ENCODE results near the gene HMX1.

The HMX1 gene

GRCh38 chr4:8870647-8871416, 807 bp downstream of the HMX1 start:
- no peak overlapping the region for H3K27ac ChIP-seq

GRCh38 chr4:8869898-8870646, 1.6 kb downstream of the HMX1 start:
- no peak overlapping the region for H3K27ac ChIP-seq
- no peak for TF ChIP-seq ZFX (IDR thresholded peaks at IDR 0.05; ENCODE audit: borderline replicate concordance)
- TF ChIP-seq, protein P1, sequence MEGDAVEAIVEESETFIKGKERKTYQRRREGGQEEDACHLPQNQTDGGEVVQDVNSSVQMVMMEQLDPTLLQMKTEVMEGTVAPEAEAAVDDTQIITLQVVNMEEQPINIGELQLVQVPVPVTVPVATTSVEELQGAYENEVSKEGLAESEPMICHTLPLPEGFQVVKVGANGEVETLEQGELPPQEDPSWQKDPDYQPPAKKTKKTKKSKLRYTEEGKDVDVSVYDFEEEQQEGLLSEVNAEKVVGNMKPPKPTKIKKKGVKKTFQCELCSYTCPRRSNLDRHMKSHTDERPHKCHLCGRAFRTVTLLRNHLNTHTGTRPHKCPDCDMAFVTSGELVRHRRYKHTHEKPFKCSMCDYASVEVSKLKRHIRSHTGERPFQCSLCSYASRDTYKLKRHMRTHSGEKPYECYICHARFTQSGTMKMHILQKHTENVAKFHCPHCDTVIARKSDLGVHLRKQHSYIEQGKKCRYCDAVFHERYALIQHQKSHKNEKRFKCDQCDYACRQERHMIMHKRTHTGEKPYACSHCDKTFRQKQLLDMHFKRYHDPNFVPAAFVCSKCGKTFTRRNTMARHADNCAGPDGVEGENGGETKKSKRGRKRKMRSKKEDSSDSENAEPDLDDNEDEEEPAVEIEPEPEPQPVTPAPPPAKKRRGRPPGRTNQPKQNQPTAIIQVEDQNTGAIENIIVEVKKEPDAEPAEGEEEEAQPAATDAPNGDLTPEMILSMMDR (IDR thresholded peaks at IDR 0.05): no peak

More at GRCh38 chr4:8870647-8871416, 807 bp downstream of the HMX1 start:
- TF ChIP-seq ZFX (IDR thresholded peaks at IDR 0.05; ENCODE audit: borderline replicate concordance): no peak
- TF ChIP-seq, protein P1 (IDR thresholded peaks at IDR 0.05): no peak

DNA sequence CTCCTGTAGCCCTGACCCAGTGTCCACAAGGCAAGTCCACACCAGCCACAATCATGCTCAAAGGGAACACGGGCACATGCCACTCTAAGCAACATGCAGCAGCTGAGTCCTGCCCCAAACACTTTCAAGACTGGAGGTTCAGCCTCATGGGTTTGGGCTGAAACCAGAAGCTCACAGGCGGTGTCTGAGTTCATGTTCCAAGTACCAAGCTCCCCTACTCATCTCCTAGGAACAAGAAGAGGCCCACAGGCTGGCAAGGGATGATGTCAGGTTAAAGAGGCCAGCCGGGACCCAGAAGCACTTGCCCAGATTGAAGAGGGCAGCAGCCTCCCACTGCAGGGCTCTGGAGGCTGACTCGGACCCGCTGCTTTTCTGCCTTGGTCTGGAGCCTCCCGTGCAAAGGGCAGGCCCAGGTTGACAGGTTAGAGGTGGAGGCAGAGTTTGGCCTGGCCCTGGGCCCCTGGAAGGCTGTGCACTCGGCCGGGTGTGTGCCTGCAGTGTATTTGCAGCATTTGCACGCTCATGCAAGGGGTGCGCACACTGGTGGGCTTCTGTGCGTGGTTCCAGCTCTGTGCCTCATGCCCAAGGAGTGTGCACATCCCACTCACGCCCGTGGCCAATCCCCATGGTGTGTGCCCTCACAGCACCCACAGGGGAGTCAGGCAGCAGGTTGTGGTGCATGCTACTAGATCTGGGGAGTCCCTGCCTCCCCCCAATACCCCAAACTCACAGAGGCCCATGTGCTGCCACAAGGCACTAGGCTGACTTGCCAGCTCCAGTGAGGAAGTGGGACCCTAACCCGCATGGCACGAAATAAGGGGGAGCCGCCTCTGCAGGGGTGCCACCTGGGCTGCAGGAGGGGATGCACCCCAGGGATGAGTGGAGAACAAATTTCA, 2.4 kb downstream of the HMX1 start:
- TF ChIP-seq, protein P1 (IDR thresholded peaks at IDR 0.05): no peak
- no peak for TF ChIP-seq ZFX (IDR thresholded peaks at IDR 0.05; ENCODE audit: borderline replicate concordance)
- no peak overlapping the region for H3K27ac ChIP-seq

DNA sequence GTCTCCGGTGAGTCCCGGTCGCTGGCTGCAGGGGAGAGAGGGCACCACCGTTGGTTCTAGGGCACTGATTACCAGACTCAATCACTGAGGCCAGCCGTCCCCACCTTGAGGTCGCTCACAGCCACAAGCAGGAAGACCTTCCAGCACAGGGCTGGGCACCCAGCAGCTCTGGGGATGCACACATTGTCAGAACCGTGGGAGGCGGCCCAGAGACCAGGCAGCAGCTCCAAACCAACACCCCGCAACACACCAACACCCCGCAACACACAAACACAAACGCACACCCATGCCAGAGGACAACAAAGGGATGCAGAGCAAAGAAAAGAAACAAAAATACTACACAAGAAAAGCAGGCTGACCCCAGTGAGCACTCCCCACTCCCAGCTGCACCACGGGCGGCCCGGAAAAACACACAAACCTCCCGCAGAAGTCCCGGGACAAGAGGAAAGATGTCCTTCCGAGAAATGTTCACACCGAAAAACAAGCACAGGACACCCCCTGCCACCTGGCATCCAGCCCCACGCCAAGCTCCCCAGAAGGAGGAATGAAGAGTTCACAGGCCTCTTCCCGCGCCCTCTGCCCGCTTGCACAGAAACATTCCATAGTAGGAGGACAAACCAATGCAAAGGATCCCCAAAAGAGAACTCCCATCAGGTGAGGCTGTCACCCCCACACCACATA, 3.2 kb downstream of the HMX1 start:
- no peak for TF ChIP-seq ZFX (IDR thresholded peaks at IDR 0.05; ENCODE audit: borderline replicate concordance)
- TF ChIP-seq, protein P1 (IDR thresholded peaks at IDR 0.05): no peak
- no peak overlapping the region for H3K27ac ChIP-seq

DNA sequence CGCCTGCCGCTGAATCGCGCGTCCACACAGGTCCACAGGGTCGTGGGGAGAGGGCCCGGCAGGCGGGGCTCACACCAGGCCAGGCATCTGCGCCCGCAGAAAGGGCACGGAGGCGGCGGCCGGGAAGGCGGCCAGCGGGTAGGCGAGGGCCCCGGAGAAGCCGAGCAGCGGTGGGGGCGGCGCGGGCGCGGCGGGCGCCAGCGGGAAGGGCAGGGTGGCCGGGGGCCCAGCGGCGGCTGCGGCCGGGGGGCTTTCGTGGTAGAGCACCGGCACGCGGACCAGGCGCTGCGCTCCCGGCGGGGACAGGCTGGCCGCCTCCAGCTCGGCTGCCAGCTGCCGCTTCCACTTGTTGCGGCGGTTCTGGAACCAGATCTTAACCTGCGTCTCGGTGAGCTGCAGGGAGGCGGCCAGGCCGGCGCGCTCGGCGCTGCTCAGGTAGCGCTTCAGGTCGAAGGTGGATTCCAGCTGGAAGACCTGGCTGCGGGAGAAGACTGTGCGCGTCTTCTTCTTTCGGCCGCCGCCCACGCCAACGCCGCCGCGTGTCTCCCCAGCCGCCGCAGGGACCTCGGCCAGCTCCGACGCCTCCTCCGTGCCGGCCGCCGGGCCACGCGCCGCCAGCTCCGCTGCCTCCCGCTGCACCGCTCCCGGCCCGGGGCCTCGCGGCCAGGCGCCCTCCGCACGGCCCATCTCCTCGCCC, 3.9 kb downstream of the HMX1 start:
- no peak for TF ChIP-seq ZFX (IDR thresholded peaks at IDR 0.05; ENCODE audit: borderline replicate concordance)
- TF ChIP-seq, protein P1 (IDR thresholded peaks at IDR 0.05): no peak
- H3K27ac ChIP-seq: no peak overlapping the region

Measured in 22Rv1 (cell line).